ENCODE measurements around the gene USP37.
A peak's percentile ranks its signal among the peaks of the same experiment; 100 is the strongest.
"Not testable (repeated sequence)": the region's sequence is repeated elsewhere in the genome, so short reads cannot be mapped to it uniquely, and the experiment has no call there.

The USP37 gene

DNA sequence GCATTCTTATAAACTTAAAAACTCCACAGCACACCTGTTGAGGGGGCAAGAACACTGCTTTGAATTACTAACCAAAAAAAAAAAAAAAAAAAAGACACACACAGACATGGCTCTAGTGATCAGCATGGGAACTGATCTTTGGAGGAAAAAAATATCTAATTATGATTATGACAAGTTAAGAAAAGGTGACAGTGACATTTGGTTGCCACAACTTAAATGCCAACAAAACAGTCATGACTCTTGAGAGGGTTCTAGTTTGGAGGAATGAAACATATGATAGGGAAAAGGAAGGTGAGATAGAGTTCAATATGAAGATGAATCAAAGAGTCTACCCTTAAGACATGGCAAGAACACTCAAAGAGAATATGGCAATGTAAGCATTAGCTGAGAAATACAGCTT is 20.6 kb downstream of the USP37 start:
- no peak for DNase-seq

- no peak for DNase-seq
Measured at GRCh38 chr2:218546012-218546411, 22.1 kb downstream of the USP37 start.

GRCh38 chr2:218540015-218540414 is 28.1 kb downstream of the USP37 start:
- no peak for DNase-seq

GRCh38 chr2:218536804-218537494 is 31.2 kb downstream of the USP37 start:
- DNase-seq, result no peak

DNA sequence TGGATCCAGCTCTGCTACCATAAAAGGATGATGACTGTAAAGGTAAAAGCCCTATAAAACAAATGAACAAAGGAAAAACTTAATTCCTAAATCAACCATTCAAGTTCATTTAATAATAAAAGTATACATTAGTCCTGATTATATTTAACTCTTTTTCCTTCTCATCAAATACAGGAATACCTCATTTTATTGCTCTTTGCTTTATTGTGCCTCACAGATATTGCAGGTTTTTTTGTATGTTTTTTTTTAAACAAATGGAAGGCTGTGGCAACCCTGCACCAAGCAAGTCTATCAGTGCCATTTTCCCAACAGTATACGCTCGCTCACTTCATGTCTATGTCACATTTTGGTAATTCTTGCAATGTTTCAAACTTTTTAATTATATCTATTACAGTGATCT is 38.2 kb downstream of the USP37 start:
- no peak for DNase-seq

- not testable (repeated sequence) for DNase-seq
Measured at GRCh38 chr2:218528409-218528808, 39.7 kb downstream of the USP37 start.

DNA sequence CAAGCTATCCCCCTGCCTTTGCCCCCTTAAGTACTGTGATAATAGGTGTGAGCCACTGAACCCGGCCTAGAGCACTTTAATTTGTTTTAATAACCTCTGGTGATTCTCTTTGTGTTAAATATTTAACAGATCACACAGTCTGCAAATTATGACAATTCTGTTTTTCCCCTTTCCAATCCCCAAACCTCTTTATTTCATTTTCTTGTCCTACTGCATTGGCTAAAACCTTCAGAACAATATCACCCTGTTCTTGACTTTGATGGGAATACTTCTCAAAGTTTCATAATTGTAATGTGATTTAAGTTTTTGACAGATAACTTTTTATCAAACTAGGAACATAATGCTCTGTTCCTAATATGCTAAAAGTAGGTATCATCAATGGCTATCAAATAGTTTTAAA is 44.5 kb downstream of the USP37 start:
- DNase-seq, result no peak

DNA sequence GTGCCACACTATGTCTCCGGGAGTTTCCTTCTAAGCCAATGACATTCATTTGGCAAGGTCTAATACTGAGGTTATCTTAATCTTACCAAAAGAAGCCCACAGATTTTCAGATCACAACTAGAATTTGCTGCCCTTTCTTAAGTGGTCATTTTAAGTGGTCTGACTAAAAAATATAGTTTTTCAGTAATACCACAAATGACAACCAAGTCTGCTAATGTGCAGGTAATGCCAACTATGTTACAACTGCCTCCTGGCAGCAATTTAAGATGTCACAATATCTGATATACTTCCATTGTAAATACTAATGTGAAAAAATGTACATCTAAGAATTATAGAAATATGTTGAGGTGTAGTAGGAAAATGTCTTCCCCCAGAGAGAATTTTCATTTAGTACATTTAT is 49.3 kb downstream of the USP37 start:
- DNase-seq, result no peak

DNA sequence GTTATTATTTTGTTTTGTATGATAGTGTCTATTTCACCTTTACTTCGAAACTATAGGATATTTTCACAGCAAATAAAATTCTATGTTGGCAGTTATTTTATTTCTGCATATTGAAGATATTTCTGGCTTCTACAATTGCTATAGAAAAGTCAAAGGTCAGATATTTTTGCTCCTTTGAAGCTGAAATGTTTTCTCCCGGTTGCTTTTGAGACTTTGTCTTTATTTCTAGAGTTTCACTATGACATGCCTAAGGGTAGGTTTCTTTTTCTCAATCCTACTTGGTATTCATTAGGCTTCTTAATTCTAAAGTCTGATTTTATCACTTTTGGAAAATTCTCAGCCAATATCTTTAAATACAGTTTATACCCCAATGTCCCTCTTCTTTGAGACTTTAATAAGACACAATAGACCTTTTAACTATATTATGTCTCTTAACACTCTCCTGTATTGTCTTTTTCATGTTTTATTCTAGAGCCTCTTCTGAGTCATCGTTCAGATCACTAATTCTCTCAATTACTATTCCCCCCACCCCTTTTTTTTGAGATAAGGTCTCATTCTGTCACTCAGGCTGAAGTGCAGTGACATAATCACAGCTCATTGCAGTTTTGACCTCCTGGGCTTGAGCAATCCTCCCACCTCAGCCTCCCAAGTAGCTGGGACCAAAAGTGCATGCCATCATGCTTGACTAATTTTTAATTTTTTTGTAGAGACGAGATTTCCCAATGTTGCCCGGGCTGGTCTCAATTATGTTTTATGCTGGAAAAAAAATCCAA is 50.5 kb downstream of the USP37 start:
- no peak for DNase-seq

DNA sequence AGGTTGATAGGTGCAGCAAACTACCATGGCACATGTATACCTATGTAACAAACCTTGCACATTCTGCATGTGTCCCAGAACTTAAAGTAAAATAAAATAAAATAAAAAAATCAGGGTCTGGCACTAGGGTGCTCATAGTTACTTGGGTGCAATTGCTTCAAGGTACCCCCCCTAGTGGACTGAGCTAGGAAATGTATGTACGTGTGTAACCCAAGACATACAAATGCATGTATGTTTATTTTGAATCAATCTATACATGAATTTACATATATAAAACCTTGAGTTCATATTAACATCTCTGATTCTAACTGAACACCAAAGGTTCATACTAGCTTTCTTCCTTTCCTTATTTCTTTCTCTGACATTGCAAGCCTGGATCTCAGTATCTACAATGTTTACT is 51.5 kb downstream of the USP37 start:
- DNase-seq, result peak in 1 of 2 experiments; percentile 0

DNA sequence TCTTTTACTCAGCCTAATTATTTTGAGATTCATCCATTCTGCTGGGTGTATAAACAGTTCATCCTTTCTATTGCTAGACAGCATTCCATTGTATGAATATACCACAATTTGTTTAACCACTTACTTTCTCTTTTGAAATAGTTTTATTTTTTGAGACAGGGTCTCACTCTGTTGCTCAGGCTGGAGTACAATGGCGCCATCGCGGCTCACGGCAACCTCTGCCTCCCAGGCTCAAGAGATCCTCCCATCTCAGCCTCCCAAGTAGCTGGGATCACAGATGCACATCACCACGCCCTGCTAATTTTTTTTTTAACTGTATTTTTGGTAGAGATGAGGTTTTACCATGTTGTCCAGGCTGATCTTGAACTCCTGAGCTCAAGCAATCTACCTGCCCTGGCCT is 54.5 kb downstream of the USP37 start:
- no peak for DNase-seq

DNA sequence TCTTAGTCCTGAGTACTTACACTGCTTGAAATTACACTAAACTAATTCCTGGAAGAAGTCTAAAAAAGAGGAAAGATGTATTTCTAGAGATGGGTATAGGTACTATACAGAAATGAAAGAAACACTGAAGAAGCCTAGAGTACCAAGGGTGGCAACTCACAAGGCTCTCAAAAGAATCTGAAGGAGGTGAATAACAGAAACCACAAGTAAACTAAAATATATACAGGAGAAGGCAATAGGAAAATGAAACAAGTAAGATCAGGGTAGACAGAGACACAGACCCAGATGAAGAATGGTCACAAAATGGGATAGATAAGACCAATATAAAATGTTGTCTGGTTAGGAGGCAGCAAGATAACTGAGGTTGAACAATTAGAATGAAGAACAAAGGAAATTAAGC is 59.9 kb downstream of the USP37 start:
- no peak for DNase-seq

DNA sequence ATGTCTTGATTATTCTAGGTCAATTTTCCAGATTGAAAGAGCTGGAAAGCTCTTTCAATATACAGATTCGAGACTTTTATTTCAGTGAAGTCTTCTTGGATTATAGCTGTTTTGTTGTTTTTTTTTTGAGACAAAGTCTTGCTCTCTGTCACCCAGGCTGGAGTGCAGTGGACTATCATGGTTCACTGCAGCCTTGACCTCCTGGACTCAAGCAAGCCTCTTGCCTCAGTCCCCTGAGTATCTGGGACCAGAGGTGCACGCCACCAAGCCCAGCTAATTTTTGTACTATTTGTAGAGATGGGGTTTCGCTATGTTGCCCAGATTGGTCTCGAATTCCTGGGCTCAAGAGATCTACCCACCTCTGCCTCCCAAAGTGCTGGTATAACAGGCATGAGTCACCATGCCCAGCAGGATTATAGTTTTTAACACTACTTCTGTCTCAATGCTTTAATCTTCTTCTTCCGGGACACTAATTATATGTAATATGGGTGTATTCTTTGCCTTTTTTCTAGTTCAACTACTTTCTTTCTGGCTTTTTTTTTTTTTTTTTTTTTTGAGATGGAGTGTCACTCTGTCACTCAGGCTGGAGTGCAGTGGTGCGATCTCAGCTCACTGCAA is 62.3 kb downstream of the USP37 start:
- DNase-seq, result no peak

GRCh38 chr2:218501665-218502064 is 66.5 kb downstream of the USP37 start:
- DNase-seq, result no peak

DNA sequence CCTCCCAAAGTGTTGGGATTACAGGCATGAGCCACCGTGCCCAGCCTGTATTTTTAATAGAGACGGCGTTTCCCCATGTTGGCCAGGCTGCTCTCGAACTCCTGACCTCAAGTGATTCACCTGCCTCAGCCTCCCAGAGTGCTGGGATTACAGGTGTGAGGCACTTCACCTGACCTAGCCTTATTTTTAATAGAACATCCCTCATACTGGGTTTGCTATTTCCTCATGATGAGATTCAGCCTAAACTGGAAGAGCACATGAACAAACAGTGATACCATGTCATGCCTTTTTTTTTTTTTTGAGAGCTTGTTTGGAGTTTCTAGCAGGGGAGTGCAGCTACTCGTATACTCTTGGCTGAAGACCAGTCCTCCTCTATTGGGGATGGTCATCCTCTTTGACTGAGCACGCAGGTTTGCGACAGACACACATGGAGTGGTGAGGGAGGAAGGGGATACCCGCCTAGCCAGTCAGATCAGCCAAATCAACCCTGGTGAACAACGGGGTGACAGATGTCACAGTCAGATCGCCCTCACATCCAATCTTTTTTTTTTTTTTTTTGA is 67.6 kb downstream of the USP37 start:
- DNase-seq, result no peak

GRCh38 chr2:218485986-218486667 is 82.0 kb downstream of the USP37 start:
- DNase-seq, result no peak

DNA sequence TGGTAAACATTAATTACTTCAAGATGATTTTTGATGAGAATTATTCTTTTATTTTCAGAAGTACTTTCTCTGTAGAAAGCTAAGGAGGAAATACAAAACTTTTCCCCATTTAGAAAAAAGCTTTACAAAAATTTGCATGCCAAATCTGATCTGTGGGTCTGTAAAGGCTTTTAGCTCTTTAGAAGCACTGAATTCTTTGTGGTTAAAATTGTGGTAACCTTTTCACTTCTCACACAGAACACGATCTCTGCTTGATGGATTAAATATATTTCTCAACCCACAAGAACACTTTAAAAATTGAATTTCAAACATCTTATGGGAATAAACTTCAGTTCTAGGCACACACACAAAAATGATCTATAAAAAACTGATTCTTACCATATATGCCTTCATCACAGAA is 85.5 kb downstream of the USP37 start:
- DNase-seq, result no peak

- no peak for DNase-seq
Measured at GRCh38 chr2:218479595-218479994, 88.6 kb downstream of the USP37 start.

GRCh38 chr2:218478544-218478943 is 89.6 kb downstream of the USP37 start:
- no peak for DNase-seq

GRCh38 chr2:218477247-218477646 is 90.9 kb downstream of the USP37 start:
- no peak for DNase-seq

GRCh38 chr2:218476676-218477075 is 91.5 kb downstream of the USP37 start:
- no peak for DNase-seq

- no peak for DNase-seq
Measured at GRCh38 chr2:218474527-218474926, 93.6 kb downstream of the USP37 start.

- DNase-seq, result no peak
Measured at GRCh38 chr2:218472988-218473387, 95.2 kb downstream of the USP37 start.
